DND-41 (cell line): ENCODE results near the gene ZFP14.

Experiments
- ATAC-seq: fragments of 200-7000 bp; cut with Tn5 transposase; 3 replicates; pipeline ENCODE4 v1.9.1; 2021; ENCODE audit warnings: low read depth; ENCODE audit not compliant: insufficient read depth
- DNase-seq: peaks from one replicate; pipeline ENCODE4 v3.0.0-alpha.2; 2020
- H2AFZ ChIP-seq: 2 replicates; pipeline ENCODE4 v1.6.0; 2012; ENCODE audit warnings: low read depth, low read length
- H3K27ac ChIP-seq: 2 replicates; pipeline ENCODE4 v1.5.1; 2012; ENCODE audit warnings: low read length, inconsistent platforms
- H3K27me3 ChIP-seq: fragments of 200-600 bp; sonication (generic); 2 replicates; pipeline ENCODE4 v1.6.0; 2012; ENCODE audit warnings: low read length, mild to moderate bottlenecking, inconsistent platforms; ENCODE audit not compliant: insufficient read depth, poor library complexity
- H3K36me3 ChIP-seq: 2 replicates; pipeline ENCODE4 v1.5.1; 2012; ENCODE audit warnings: low read length, inconsistent platforms; ENCODE audit not compliant: insufficient read depth
- H3K4me1 ChIP-seq: 2 replicates; pipeline ENCODE4 v1.5.1; 2012; ENCODE audit warnings: mild to moderate bottlenecking, low read length; ENCODE audit not compliant: insufficient read depth
- H3K4me2 ChIP-seq: 2 replicates; pipeline ENCODE4 v1.6.0; 2012; ENCODE audit warnings: mild to moderate bottlenecking, moderate library complexity, low read length, inconsistent platforms; ENCODE audit not compliant: insufficient read depth
- H3K4me3 ChIP-seq, 2 experiments: fragments of 200-600 bp in 1 of 2; shearing (Covaris generic) in 1 of 2; 2 replicates each; pipeline ENCODE4 v1.5.1; 2012 to 2016; ENCODE audit warnings: inconsistent platforms in 2 of 2, low read length in 2 of 2, mild to moderate bottlenecking in 2 of 2, low read depth in 1 of 2, moderate library complexity in 1 of 2
- H3K79me2 ChIP-seq: 2 replicates; pipeline ENCODE4 v1.6.0; 2012; ENCODE audit warnings: low read length, inconsistent platforms; ENCODE audit not compliant: insufficient read depth
- H3K9ac ChIP-seq: 2 replicates; pipeline ENCODE4 v1.6.0; 2012; ENCODE audit warnings: low read depth, mild to moderate bottlenecking, inconsistent platforms, low read length, moderate library complexity
- H3K9me3 ChIP-seq: 2 replicates; pipeline ENCODE4 v1.5.1; 2012; ENCODE audit warnings: low read length, moderate library complexity, mild to moderate bottlenecking, inconsistent platforms; ENCODE audit not compliant: insufficient read depth, severe bottlenecking
- H4K20me1 ChIP-seq: 2 replicates; pipeline ENCODE4 v1.6.0; 2012; ENCODE audit warnings: low read length; ENCODE audit not compliant: insufficient read depth
- EZH2 ChIP-seq: IDR thresholded peaks from 3 replicates; pipeline ENCODE4 v1.6.1; 2012; ENCODE audit warnings: borderline replicate concordance, low read depth, mild to moderate bottlenecking, moderate library complexity, low read length, inconsistent platforms; ENCODE audit not compliant: severe bottlenecking
- TF ChIP-seq, protein P1 (sequence below): IDR thresholded peaks from 2 replicates; pipeline ENCODE4 v1.5.1; 2012; ENCODE audit warnings: borderline replicate concordance, low read length, moderate library complexity, mild to moderate bottlenecking; ENCODE audit not compliant: poor library complexity, severe bottlenecking; ENCODE audit errors: extremely low read depth

Gene ZFP14

DNA sequence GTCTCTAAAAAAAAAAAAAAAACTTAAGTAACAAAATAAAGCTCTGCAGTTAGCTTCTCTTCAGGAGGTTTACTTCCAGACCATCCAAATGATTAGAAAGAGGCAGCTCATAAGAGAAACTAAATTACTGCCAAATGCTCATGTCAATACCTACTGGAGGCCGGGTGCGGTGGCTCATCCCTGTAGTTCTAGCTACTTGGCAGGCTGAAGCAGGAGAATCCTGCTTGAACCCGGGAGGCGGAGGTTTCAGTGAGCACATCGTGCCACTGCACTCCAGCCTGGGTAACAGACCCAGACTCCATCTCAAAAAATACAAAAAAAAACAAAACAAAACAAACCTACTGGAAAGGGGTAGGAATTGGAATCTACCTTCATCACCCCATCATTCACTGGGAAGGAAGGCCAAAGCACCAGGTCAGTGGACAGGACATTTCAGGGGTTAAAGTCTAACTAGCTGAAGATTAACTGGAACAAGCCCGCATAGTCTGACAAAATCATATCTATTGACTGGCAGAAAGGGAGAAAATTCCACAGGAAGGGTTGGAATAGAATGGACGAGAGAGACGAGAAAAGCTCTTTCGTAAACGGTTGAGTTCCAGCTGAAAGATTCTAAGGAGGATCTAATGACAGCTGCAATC is 1.3 kb downstream of the ZFP14 start:
- no peak for DNase-seq
- H2AFZ ChIP-seq: no peak overlapping the region
- no peaks in the 10 kb centered on the region for H3K27me3 ChIP-seq
- TF ChIP-seq, protein P1, sequence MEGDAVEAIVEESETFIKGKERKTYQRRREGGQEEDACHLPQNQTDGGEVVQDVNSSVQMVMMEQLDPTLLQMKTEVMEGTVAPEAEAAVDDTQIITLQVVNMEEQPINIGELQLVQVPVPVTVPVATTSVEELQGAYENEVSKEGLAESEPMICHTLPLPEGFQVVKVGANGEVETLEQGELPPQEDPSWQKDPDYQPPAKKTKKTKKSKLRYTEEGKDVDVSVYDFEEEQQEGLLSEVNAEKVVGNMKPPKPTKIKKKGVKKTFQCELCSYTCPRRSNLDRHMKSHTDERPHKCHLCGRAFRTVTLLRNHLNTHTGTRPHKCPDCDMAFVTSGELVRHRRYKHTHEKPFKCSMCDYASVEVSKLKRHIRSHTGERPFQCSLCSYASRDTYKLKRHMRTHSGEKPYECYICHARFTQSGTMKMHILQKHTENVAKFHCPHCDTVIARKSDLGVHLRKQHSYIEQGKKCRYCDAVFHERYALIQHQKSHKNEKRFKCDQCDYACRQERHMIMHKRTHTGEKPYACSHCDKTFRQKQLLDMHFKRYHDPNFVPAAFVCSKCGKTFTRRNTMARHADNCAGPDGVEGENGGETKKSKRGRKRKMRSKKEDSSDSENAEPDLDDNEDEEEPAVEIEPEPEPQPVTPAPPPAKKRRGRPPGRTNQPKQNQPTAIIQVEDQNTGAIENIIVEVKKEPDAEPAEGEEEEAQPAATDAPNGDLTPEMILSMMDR: no peak
- TF ChIP-seq EZH2: no peak
- ATAC-seq: no peak
- H3K9me3 ChIP-seq: peaks cover under 1% of the 10 kb centered on the region
- peak overlapping the region; percentile 81 for H3K4me2 ChIP-seq
- peaks cover 9% of the 10 kb centered on the region for H3K36me3 ChIP-seq
- H3K4me3 ChIP-seq: peak overlapping the region; percentile 46 to 89; a peak in 3 of 4 replicates
- no peaks in the 10 kb centered on the region for H4K20me1 ChIP-seq
- H3K79me2 ChIP-seq: peaks cover 52% of the 10 kb centered on the region
- H3K9ac ChIP-seq: peak overlapping the region; percentile 66
- peaks cover 30% of the 10 kb centered on the region for H3K4me1 ChIP-seq
- H3K27ac ChIP-seq: no peak overlapping the region; the same call in 1 of the 2 replicates

DNA sequence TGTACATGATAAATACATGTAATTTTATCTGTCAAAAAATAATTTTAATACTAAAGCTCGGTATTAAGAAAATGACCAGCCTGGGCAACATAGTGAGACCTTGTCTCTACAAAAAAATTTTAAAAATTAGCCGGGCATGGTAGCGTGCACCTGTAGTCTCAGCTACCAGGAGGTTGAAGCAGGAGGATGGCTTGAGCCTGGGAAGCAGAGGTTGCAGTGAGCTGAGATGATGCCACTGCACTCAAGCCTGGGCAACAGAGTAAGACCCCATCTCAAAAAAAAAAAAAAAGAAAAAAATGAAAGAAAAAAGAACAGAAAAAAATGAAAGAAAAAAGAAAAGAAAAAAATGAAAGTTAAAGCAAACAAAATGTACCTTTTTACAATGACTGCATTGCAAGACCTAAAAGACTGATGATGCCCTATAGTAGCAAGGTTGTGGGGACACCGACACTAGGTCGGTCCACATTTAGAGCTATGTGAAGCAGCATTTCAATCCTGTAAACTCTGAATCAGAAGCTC is 5.3 kb downstream of the ZFP14 start:
- Histone ChIP-seq H3K9me3 (peaks cover 2% of the 10 kb centered on the region), H3K27ac (no peak overlapping the region), H3K27me3 (no peaks in the 10 kb centered on the region), H3K79me2 (peaks cover 88% of the 10 kb centered on the region), H3K4me2 (no peak overlapping the region), H4K20me1 (0 out of 2 replicates have a peak, but pooled peaks cover 7% of the 10 kb centered on the region), H3K9ac (no peak overlapping the region), H2AFZ (no peak overlapping the region), H3K4me1 (peaks cover 23% of the 10 kb centered on the region), H3K36me3 (peaks cover 19% of the 10 kb centered on the region), H3K4me3 (no peak overlapping the region)
- no peak for TF ChIP-seq EZH2
- TF ChIP-seq, protein P1: no peak
- DNase-seq (no peak), ATAC-seq (no peak)

DNA sequence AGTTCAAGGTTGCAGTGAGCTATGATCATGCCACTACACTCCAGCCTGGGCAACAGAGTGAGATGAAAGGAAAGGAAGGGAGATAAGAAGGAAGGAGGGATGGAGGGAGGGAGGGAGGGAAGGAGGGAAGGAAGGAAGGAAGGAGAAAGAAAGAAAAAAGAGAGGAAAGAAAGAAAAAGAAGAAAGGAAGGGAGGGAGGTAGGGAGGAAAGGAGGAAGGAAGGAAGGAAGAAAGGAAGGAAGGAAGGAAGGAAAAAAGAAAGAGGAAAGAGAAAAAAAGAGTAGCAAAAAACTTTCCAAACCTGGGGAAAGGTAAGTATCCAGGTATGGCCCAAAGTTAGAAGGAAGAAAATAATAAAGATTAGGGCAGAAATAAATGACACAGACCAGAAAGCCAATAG is 7.1 kb downstream of the ZFP14 start:
- H3K4me2 ChIP-seq: no peak overlapping the region
- ATAC-seq: no peak
- no peak for TF ChIP-seq EZH2
- TF ChIP-seq, protein P1: no peak
- no peak overlapping the region for H3K27ac ChIP-seq
- H2AFZ ChIP-seq: no peak overlapping the region
- H4K20me1 ChIP-seq: 0 out of 2 replicates have a peak, but pooled peaks cover 7% of the 10 kb centered on the region
- no peak overlapping the region for H3K4me3 ChIP-seq
- peaks cover 31% of the 10 kb centered on the region for H3K36me3 ChIP-seq
- H3K27me3 ChIP-seq: no peaks in the 10 kb centered on the region
- no peak for DNase-seq
- H3K9ac ChIP-seq: no peak overlapping the region
- H3K79me2 ChIP-seq: peaks cover 70% of the 10 kb centered on the region
- peaks cover 5% of the 10 kb centered on the region for H3K4me1 ChIP-seq
- peaks cover 2% of the 10 kb centered on the region for H3K9me3 ChIP-seq
